VCaP (cell line): Measurements from ENCODE around the gene EVI2B.

Experiments used
- H3K27ac ChIP-seq: fragments of 450-650 bp; 2 replicates; pipeline ENCODE4 v1.5.1; 2017
- CTCF ChIP-seq: fragments of 450-650 bp; conservative IDR thresholded peaks from 2 replicates; pipeline ENCODE4 v1.5.1; 2017; ENCODE audit warnings: mild to moderate bottlenecking, moderate library complexity

The EVI2B gene

DNA sequence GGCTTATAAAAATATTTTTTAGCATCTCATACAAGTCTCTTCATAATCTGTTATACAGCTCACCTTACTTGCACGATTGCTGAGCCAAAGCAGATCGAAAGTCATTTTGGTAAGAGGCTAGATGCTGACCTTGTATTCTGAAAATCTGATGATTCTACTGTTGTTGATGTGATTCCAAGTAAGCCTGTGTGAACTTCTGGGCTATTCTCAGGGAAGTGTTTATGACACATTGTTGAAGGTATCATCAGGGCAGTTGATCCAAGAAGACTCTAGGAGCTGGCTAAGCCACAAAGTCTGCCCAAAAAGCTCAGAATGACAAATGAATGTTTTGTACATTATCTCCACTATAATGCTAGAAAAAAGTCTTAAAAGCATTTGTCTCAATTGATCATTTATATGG lies 32.8 kb downstream of the EVI2B start:
- H3K27ac ChIP-seq = no peak overlapping the region
- TF ChIP-seq CTCF = no peak

- no peak overlapping the region for H3K27ac ChIP-seq
- TF ChIP-seq CTCF = no peak
These were observed 34.5 kb downstream of the EVI2B start for GRCh38 chr17:31279401-31279800.

- H3K27ac ChIP-seq = no peak overlapping the region
- no peak for TF ChIP-seq CTCF
These were observed 38.7 kb downstream of the EVI2B start for GRCh38 chr17:31275116-31275515.

DNA sequence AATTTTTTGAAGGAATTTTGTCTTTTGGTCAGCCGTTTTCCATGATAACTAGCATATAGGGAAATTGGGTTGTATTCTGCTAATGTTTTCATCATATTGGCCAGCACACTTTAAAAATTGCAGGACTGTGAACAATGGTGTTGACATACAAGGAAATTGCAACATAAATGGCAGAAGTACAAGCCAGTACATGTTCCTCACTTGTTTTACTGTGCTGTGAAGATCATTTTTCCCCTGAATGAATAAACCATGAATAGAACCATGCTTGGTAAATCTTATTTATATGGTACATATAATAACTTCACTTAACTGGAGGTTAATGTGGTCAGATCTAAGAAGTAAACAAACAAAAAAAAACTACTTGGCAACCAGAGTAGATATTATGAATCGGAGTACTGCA lies 39.6 kb downstream of the EVI2B start:
- H3K27ac ChIP-seq = no peak overlapping the region
- TF ChIP-seq CTCF = no peak

- no peak overlapping the region for H3K27ac ChIP-seq
- TF ChIP-seq CTCF = no peak
These were observed 40.3 kb downstream of the EVI2B start for GRCh38 chr17:31273516-31273915.

- TF ChIP-seq CTCF = no peak
- H3K27ac ChIP-seq = no peak overlapping the region
These were observed 41.1 kb downstream of the EVI2B start for GRCh38 chr17:31272803-31273202.

- no peak overlapping the region for H3K27ac ChIP-seq
These were observed 41.6 kb downstream of the EVI2B start for GRCh38 chr17:31272236-31272635.

More at GRCh38 chr17:31272236-31272635, 41.6 kb downstream of the EVI2B start:
- TF ChIP-seq CTCF = no peak
